Measurements from ENCODE around the gene MINDY4B.
A peak's percentile ranks its signal among the peaks of the same experiment; 100 is the strongest.

MINDY4B gene

GRCh38 chr3:150850191-150850590 lies 55.0 kb downstream of the MINDY4B start:
- no peak for TF ChIP-seq CTCF (IDR thresholded peaks at IDR 0.05; ENCODE audit: borderline replicate concordance, insufficient read depth, low read depth, low read length)
- H3K4me3 ChIP-seq (ENCODE audit: low read depth, low read length) = no peak overlapping the region

- no peak overlapping the region for H3K4me3 ChIP-seq (ENCODE audit: low read depth, low read length)
- no peak for TF ChIP-seq CTCF (IDR thresholded peaks at IDR 0.05; ENCODE audit: borderline replicate concordance, insufficient read depth, low read depth, low read length)
Measured at GRCh38 chr3:150848864-150849263, 56.4 kb downstream of the MINDY4B start.

- no peak for TF ChIP-seq CTCF (IDR thresholded peaks at IDR 0.05; ENCODE audit: borderline replicate concordance, insufficient read depth, low read depth, low read length)
- no peak overlapping the region for H3K4me3 ChIP-seq (ENCODE audit: low read depth, low read length)
Measured at GRCh38 chr3:150847433-150847832, 57.8 kb downstream of the MINDY4B start.

- no peak for TF ChIP-seq CTCF (IDR thresholded peaks at IDR 0.05; ENCODE audit: borderline replicate concordance, insufficient read depth, low read depth, low read length)
- H3K4me3 ChIP-seq (ENCODE audit: low read depth, low read length) = no peak overlapping the region
Measured at GRCh38 chr3:150844484-150844883, 60.8 kb downstream of the MINDY4B start.

- H3K4me3 ChIP-seq (ENCODE audit: low read depth, low read length) = no peak overlapping the region
- TF ChIP-seq CTCF (IDR thresholded peaks at IDR 0.05; ENCODE audit: borderline replicate concordance, insufficient read depth, low read depth, low read length) = no peak
Measured at GRCh38 chr3:150843241-150843640, 62.0 kb downstream of the MINDY4B start.

GRCh38 chr3:150840802-150841515 lies 64.3 kb downstream of the MINDY4B start:
- TF ChIP-seq CTCF (IDR thresholded peaks at IDR 0.05; ENCODE audit: borderline replicate concordance, insufficient read depth, low read depth, low read length) = peak; percentile 9; the same call in 1 of the 2 replicates
- H3K4me3 ChIP-seq (ENCODE audit: low read depth, low read length) = no peak overlapping the region

- no peak for TF ChIP-seq CTCF (IDR thresholded peaks at IDR 0.05; ENCODE audit: borderline replicate concordance, insufficient read depth, low read depth, low read length)
- H3K4me3 ChIP-seq (ENCODE audit: low read depth, low read length) = no peak overlapping the region
Measured at GRCh38 chr3:150830745-150831144, 74.5 kb downstream of the MINDY4B start.
